Mucosa of descending colon (tissue), 3 donors: ENCODE results near the gene PM20D1. TPM values are rescaled to one million over a fixed set of nuclear protein-coding genes. Genes with fewer than 3 reads are reported as not detected.

Source experiments
- ATAC-seq: fragments of 200-7000 bp; cut with Tn5 transposase; one replicate; pipeline ENCODE4 v1.9.1; 2020; ENCODE audit warnings: mild to moderate bottlenecking, moderate library complexity
- DNase-seq, 3 donors: peaks; one replicate each; pipeline ENCODE4 v3.0.0-alpha.2; 2020
- H3K36me3 ChIP-seq: fragments of 200-600 bp; one replicate; pipeline ENCODE4 v1.8.0; 2021; ENCODE audit warnings: low read depth, mild to moderate bottlenecking
- H3K4me1 ChIP-seq: fragments of 200-600 bp; one replicate; pipeline ENCODE4 v1.8.0; 2021; ENCODE audit warnings: low read depth, mild to moderate bottlenecking
- H3K4me3 ChIP-seq: fragments of 200-600 bp; one replicate; pipeline ENCODE4 v1.8.0; 2021; ENCODE audit warnings: mild to moderate bottlenecking
- H3K9me3 ChIP-seq: fragments of 200-600 bp; one replicate; pipeline ENCODE4 v1.8.0; 2021; ENCODE audit warnings: mild to moderate bottlenecking
- intact Hi-C, 2 donors: fragments of 100-400 bp; cut with DNase I in 1 of 2; cut with micrococcal nuclease in 1 of 2; formaldehyde crosslinking; loops; one replicate each; pipeline versions ENCODE4 v1.11.0 to v1.11.1; 2022; cut with DNase I, micrococcal nuclease
- total RNA-seq, 3 donors: library from RNA; stranded (reverse); fragmentation: NEBNext Ultra II Directional in 2 of 3; extraction: Animal tissue kit (Norgen Biotek cat#: 25700) in 2 of 3; gene quantifications; one replicate each; pipeline versions ENCODE4 v1.2.1 to v1.2.4, GENCODE V29; 2021 to 2023
- TF ChIP-seq, protein P1 (sequence below): fragments of 200-600 bp; IDR thresholded peaks from one replicate; pipeline ENCODE4 v1.8.0; 2022; ENCODE audit warnings: antibody characterized with exemption, mild to moderate bottlenecking
- donor health status: DM: no; HTN: no; CAD: no; lungs with moderate emphysema.
- donor health status: DM: no; HTN: no; CAD: no.
- donor health status: DM: no; HTN: yes; CAD: no.

Gene PM20D1
- total RNA-seq, 3 donors from 2014 or later = 0.19 TPM; not detected in 2

DNA sequence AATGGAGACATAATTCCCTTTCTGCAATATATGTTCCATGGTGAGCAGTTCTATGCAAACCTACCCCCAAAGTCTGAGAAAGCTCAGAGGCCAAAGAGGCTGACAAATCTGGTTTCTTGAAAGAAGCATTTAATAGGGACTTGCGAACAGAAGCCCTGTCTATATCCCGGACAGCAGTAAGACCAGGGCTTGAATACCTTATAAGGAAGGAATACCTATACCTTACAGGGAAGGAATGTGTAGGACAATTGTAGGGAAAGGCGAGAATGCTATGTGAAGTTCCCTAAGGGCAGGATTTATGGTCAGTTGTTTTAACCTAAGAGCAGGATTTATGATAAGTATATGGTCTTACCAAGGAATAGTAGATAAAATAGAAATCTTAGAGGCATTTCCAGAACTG, 31.9 kb downstream of the PM20D1 start:
- intact Hi-C loops = no loop called here
- DNase-seq (no peak), ATAC-seq (no peak)
- Histone ChIP-seq H3K4me1 (peaks cover 4% of the 10 kb centered on the region), H3K9me3 (no peaks in the 10 kb centered on the region), H3K36me3 (no peaks in the 10 kb centered on the region), H3K4me3 (no peak overlapping the region)
- TF ChIP-seq, protein P1, sequence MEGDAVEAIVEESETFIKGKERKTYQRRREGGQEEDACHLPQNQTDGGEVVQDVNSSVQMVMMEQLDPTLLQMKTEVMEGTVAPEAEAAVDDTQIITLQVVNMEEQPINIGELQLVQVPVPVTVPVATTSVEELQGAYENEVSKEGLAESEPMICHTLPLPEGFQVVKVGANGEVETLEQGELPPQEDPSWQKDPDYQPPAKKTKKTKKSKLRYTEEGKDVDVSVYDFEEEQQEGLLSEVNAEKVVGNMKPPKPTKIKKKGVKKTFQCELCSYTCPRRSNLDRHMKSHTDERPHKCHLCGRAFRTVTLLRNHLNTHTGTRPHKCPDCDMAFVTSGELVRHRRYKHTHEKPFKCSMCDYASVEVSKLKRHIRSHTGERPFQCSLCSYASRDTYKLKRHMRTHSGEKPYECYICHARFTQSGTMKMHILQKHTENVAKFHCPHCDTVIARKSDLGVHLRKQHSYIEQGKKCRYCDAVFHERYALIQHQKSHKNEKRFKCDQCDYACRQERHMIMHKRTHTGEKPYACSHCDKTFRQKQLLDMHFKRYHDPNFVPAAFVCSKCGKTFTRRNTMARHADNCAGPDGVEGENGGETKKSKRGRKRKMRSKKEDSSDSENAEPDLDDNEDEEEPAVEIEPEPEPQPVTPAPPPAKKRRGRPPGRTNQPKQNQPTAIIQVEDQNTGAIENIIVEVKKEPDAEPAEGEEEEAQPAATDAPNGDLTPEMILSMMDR = no peak

DNA sequence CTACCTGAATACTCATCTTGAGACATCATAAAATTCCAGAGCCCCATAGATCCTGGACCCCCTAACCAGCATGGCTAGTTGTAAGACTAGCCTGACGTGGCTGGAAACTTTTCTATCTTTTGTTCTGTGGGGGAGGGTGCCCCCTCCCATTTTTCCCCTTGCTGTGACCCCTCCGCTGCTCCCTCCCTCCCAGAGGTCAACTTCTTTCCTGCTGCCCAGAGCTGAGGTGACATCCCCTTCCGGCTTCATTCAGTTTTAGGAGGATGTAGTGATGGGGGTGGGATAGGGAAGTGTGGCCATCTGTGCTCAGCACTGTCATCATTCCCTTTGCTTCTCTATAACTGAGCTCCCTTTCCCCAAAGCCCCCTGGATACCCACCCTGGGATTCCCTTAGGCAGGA, 32.6 kb downstream of the PM20D1 start:
- Histone ChIP-seq H3K4me1 (peaks cover 4% of the 10 kb centered on the region), H3K4me3 (no peak overlapping the region), H3K9me3 (no peaks in the 10 kb centered on the region), H3K36me3 (no peaks in the 10 kb centered on the region)
- intact Hi-C loops = no loop called here
- DNase-seq (no peak), ATAC-seq (no peak)
- TF ChIP-seq, protein P1 = no peak

DNA sequence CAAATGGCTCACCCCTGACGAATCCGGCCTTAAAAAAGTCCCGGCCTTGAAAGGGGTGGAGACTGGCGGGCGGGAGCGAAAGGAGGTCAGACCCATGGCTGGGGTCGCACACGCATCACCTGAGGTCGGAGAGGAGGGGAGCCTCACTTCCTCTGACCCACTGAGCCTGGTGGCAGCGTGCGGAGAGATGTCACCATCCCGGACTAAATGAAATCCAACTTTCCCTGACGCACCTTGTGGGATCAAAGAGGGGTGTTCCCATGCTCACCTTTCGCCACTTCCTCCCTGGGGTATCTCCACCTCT, 36.2 kb downstream of the PM20D1 start:
- peak in 1 of 3 donors; percentile 69 for DNase-seq
- intact Hi-C loops = no loop called here
- Histone ChIP-seq H3K9me3 (no peaks in the 10 kb centered on the region), H3K4me3 (peak overlapping the region; percentile 60), H3K36me3 (no peaks in the 10 kb centered on the region), H3K4me1 (peaks cover 4% of the 10 kb centered on the region)
- no peak for ATAC-seq
- TF ChIP-seq, protein P1 = no peak

DNA sequence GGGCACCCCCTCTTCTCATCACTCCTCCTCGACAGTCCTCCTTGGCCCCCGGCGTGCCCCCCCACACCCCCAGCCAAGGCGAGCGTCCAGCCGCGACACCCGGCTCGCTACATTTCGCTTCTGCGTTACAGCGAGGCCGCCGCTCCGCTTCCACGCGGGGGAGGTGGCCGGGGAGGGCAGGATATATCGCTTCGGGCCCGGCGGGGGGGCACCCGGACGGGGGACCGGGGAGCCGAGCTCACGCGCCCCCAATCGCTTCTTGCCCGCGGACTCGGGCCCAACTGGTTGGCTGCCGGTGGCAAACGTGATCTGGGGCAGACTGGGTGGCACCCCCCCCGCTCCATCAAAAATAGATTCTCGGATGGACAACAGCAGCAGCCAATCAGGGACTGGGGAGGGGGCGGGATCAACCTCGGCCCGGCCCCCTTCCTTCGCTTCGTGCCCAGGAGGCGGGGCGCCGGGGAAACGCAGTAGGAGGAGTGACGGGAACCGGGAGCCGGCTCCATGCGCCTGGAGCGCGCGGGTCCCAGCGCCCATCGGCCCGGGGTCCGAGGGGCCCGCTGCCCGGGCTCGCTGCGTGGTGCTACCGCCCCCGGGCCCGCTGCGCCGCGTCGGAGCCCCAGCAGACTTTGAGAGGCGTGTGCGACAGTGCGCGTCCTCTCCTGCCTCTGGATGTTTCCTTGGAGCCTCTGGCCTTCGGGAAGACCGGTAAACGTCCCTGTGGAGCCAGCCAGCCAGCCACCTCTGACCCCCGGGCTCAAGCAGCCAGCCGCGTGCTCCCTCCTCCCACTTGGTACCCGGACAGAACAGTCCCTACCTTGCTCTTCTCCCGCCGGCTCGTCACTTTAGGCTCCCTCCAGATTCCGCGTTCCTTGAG, 36.8 kb downstream of the PM20D1 start, which contains the start of gene SLC41A1:
Gene SLC41A1 (minus strand): TSS at position 321 of the 877 bp plus-strand sequence. CDS start 2,757 bp downstream, outside the sequence.
- peaks cover 4% of the 10 kb centered on the region for H3K4me1 ChIP-seq
- peak within 1 kb of the TSS; percentile 60 for H3K4me3 ChIP-seq
- intact Hi-C loops = no loop called here
- ATAC-seq (peak; percentile 98), DNase-seq (peak; percentile 94)
- TF ChIP-seq, protein P1 = no peak
- no peaks in the 10 kb centered on the region for H3K36me3 ChIP-seq
- H3K9me3 ChIP-seq = no peaks in the 10 kb centered on the region

DNA sequence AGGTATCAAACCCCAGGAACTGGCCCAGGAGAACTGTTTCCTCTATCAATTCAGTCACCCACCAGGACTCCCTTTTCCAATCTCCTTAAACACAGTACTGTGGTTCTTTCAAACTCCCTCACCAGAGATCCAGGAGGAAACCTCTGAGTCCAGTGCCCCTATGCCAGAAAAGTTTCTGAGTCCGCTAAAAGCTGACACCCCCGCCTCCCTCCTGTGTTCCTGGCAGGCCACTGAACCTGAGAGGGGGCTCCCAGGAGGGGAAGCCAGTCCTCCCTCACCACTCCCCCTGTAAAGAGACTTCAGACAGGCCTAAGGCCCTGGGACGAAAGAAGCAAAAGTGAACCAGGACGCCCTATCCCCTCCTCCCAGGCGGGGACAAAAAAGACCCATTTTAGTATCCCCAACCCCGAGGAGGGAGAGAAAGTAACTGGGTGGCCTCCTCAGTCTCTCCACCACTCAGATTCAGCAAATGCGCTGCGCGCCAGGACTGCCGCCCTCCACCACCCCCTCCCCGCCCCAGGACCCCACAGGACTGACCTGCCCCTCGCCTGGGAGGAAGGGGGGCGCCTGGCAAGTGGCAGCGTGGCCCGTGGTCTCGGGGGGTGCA, 37.6 kb downstream of the PM20D1 start:
- intact Hi-C loops = no loop called here
- TF ChIP-seq, protein P1 = no peak
- no peaks in the 10 kb centered on the region for H3K36me3 ChIP-seq
- H3K9me3 ChIP-seq = no peaks in the 10 kb centered on the region
- no peak for DNase-seq
- H3K4me3 ChIP-seq = peak overlapping the region; percentile 60
- peaks cover 4% of the 10 kb centered on the region for H3K4me1 ChIP-seq
- peak; percentile 15 for ATAC-seq
